ENCODE measurements around the gene VEGFD.

The VEGFD gene

GRCh38 chrX:15376956-15377355 lies 7.3 kb downstream of the VEGFD start:
- H2AFZ ChIP-seq (ENCODE audit: low read depth, low read length, severe bottlenecking) = no peak overlapping the region
- no peaks in the 10 kb centered on the region for H4K20me1 ChIP-seq (ENCODE audit: low read depth, low read length)
- no peak overlapping the region for H3K9ac ChIP-seq (ENCODE audit: low read length)
- H3K27ac ChIP-seq (ENCODE audit: low read depth, low read length) = no peak overlapping the region
- H3K9me3 ChIP-seq (ENCODE audit: insufficient read depth, low read length) = no peaks in the 10 kb centered on the region
- no peaks in the 10 kb centered on the region for H3F3A ChIP-seq (ENCODE audit: insufficient read depth)
- no peaks in the 10 kb centered on the region for H3K79me2 ChIP-seq (ENCODE audit: insufficient read depth, low read length)
- no peaks in the 10 kb centered on the region for H3K9me2 ChIP-seq (replicated peaks; ENCODE audit: insufficient read depth, low read length)
- H3K27me3 ChIP-seq (ENCODE audit: low read length) = no peaks in the 10 kb centered on the region
- TF ChIP-seq EZH2phosphoT487 (conservative IDR thresholded peaks at IDR 0.05; ENCODE audit: low read length) = no peak
- TF ChIP-seq, protein P1, sequence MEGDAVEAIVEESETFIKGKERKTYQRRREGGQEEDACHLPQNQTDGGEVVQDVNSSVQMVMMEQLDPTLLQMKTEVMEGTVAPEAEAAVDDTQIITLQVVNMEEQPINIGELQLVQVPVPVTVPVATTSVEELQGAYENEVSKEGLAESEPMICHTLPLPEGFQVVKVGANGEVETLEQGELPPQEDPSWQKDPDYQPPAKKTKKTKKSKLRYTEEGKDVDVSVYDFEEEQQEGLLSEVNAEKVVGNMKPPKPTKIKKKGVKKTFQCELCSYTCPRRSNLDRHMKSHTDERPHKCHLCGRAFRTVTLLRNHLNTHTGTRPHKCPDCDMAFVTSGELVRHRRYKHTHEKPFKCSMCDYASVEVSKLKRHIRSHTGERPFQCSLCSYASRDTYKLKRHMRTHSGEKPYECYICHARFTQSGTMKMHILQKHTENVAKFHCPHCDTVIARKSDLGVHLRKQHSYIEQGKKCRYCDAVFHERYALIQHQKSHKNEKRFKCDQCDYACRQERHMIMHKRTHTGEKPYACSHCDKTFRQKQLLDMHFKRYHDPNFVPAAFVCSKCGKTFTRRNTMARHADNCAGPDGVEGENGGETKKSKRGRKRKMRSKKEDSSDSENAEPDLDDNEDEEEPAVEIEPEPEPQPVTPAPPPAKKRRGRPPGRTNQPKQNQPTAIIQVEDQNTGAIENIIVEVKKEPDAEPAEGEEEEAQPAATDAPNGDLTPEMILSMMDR (IDR thresholded peaks at IDR 0.05; ENCODE audit: insufficient read depth, low read length, poor library complexity, severe bottlenecking) = no peak
- H3K4me3 ChIP-seq (ENCODE audit: insufficient read depth, low read length, poor library complexity, severe bottlenecking) = no peak overlapping the region
- H3K36me3 ChIP-seq (ENCODE audit: low read length) = no peaks in the 10 kb centered on the region
- H3K4me2 ChIP-seq (ENCODE audit: low read depth, low read length, poor library complexity, severe bottlenecking) = no peak overlapping the region

DNA sequence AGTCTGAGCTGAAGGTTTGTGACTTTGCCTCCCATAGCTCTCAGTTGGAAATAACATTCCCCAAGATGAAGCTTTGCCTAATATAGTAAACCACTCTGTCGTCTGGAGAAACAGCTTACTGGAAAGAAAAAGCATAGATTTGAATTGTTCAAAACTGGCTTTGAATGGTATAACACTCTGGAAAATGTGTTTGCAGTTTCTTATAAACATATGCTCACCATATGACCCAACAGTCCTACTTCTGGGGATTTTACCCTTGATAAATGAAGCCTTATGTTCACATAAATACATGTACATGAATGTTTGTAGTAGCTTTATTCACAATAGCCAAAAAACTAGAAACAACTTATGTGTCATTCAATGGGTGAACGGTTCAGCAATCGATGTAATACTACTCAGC lies 10.2 kb downstream of the VEGFD start:
- TF ChIP-seq, protein P1 (IDR thresholded peaks at IDR 0.05; ENCODE audit: insufficient read depth, low read length, poor library complexity, severe bottlenecking) = no peak
- TF ChIP-seq EZH2phosphoT487 (conservative IDR thresholded peaks at IDR 0.05; ENCODE audit: low read length) = no peak
- Histone ChIP-seq H3K27me3 (ENCODE audit: low read length) (no peaks in the 10 kb centered on the region), H3K4me2 (ENCODE audit: low read depth, low read length, poor library complexity, severe bottlenecking) (no peak overlapping the region), H3K9me2 (replicated peaks; ENCODE audit: insufficient read depth, low read length) (no peaks in the 10 kb centered on the region), H4K20me1 (ENCODE audit: low read depth, low read length) (no peaks in the 10 kb centered on the region), H3K9me3 (ENCODE audit: insufficient read depth, low read length) (no peaks in the 10 kb centered on the region), H2AFZ (ENCODE audit: low read depth, low read length, severe bottlenecking) (no peak overlapping the region), H3K36me3 (ENCODE audit: low read length) (no peaks in the 10 kb centered on the region), H3K9ac (ENCODE audit: low read length) (no peak overlapping the region), H3K79me2 (ENCODE audit: insufficient read depth, low read length) (no peaks in the 10 kb centered on the region), H3K4me3 (ENCODE audit: insufficient read depth, low read length, poor library complexity, severe bottlenecking) (no peak overlapping the region), H3K27ac (ENCODE audit: low read depth, low read length) (no peak overlapping the region), H3F3A (ENCODE audit: insufficient read depth) (no peaks in the 10 kb centered on the region)

- Histone ChIP-seq H3K27ac (ENCODE audit: low read depth, low read length) (no peak overlapping the region), H3K9ac (ENCODE audit: low read length) (no peak overlapping the region), H2AFZ (ENCODE audit: low read depth, low read length, severe bottlenecking) (no peak overlapping the region), H3K9me2 (replicated peaks; ENCODE audit: insufficient read depth, low read length) (no peaks in the 10 kb centered on the region), H3K9me3 (ENCODE audit: insufficient read depth, low read length) (no peaks in the 10 kb centered on the region), H3K4me3 (ENCODE audit: insufficient read depth, low read length, poor library complexity, severe bottlenecking) (no peak overlapping the region), H3K79me2 (ENCODE audit: insufficient read depth, low read length) (no peaks in the 10 kb centered on the region), H4K20me1 (ENCODE audit: low read depth, low read length) (no peaks in the 10 kb centered on the region), H3K36me3 (ENCODE audit: low read length) (no peaks in the 10 kb centered on the region), H3K27me3 (ENCODE audit: low read length) (no peaks in the 10 kb centered on the region), H3F3A (ENCODE audit: insufficient read depth) (no peaks in the 10 kb centered on the region), H3K4me2 (ENCODE audit: low read depth, low read length, poor library complexity, severe bottlenecking) (no peak overlapping the region)
- TF ChIP-seq EZH2phosphoT487 (conservative IDR thresholded peaks at IDR 0.05; ENCODE audit: low read length) = no peak
These were observed 17.5 kb downstream of the VEGFD start for GRCh38 chrX:15366506-15367352.

GRCh38 chrX:15359701-15360100 lies 24.5 kb downstream of the VEGFD start:
- Histone ChIP-seq H3F3A (ENCODE audit: insufficient read depth) (no peaks in the 10 kb centered on the region), H4K20me1 (ENCODE audit: low read depth, low read length) (no peaks in the 10 kb centered on the region), H3K79me2 (ENCODE audit: insufficient read depth, low read length) (no peaks in the 10 kb centered on the region), H3K36me3 (ENCODE audit: low read length) (no peaks in the 10 kb centered on the region), H3K4me2 (ENCODE audit: low read depth, low read length, poor library complexity, severe bottlenecking) (no peak overlapping the region), H2AFZ (ENCODE audit: low read depth, low read length, severe bottlenecking) (no peak overlapping the region), H3K9me3 (ENCODE audit: insufficient read depth, low read length) (no peaks in the 10 kb centered on the region), H3K9ac (ENCODE audit: low read length) (no peak overlapping the region), H3K27me3 (ENCODE audit: low read length) (no peaks in the 10 kb centered on the region), H3K9me2 (replicated peaks; ENCODE audit: insufficient read depth, low read length) (no peaks in the 10 kb centered on the region), H3K27ac (ENCODE audit: low read depth, low read length) (no peak overlapping the region), H3K4me3 (ENCODE audit: insufficient read depth, low read length, poor library complexity, severe bottlenecking) (no peak overlapping the region)
- no peak for TF ChIP-seq EZH2phosphoT487 (conservative IDR thresholded peaks at IDR 0.05; ENCODE audit: low read length)
- TF ChIP-seq, protein P1 (IDR thresholded peaks at IDR 0.05; ENCODE audit: insufficient read depth, low read length, poor library complexity, severe bottlenecking) = no peak
